ENCODE results near the gene HMCN2. TPM values are rescaled to one million over a fixed set of nuclear protein-coding genes. Genes with fewer than 3 reads are reported as not detected.

The HMCN2 gene
- total and polyA plus RNA-seq, 2 donors (not counting 1 experiment from before 2014, with no cell fraction given), result 0.01 TPM; not detected in 1

GRCh38 chr9:130459941-130460669 lies 194.5 kb downstream of the HMCN2 start:
- Histone ChIP-seq H3K4me2 (replicated peaks; ENCODE audit: low read depth, low read length, poor library complexity, severe bottlenecking) (no peak overlapping the region), H3K9ac (ENCODE audit: low read length) (no peak overlapping the region), H3K27me3 (replicated peaks in 1 of 4; ENCODE audit: control extremely low read depth in 1 of 4, control insufficient read depth in 3 of 4, insufficient read depth in 4 of 4, low read length in 3 of 4) (peaks cover 0 to 17% (median 5%) of the 10 kb centered on the region in 4 experiments), H3K9me3 (ENCODE audit: control extremely low read depth in 1 of 3, control insufficient read depth in 2 of 3, insufficient read depth in 1 of 3, low read length in 2 of 3) (peaks cover 0 to 4% (median 0%) of the 10 kb centered on the region in 3 donors), H3K36me3 (replicated peaks in 1 of 2; ENCODE audit: control extremely low read depth in 1 of 2, control insufficient read depth in 1 of 2, extremely low read depth in 1 of 2, insufficient read depth in 2 of 2, low read length in 1 of 2) (no peaks in the 10 kb centered on the region), H3K79me2 (ENCODE audit: control insufficient read depth, insufficient read depth, low read length) (no peaks in the 10 kb centered on the region), H3K4me1 (ENCODE audit: control insufficient read depth in 2 of 2, insufficient read depth in 2 of 2, low read length in 2 of 2) (peaks cover 0 to 3% of the 10 kb centered on the region in 2 donors), H4K20me1 (ENCODE audit: control insufficient read depth, insufficient read depth, low read length, poor library complexity, severe bottlenecking) (no peaks in the 10 kb centered on the region), H2AFZ (ENCODE audit: insufficient read depth, low read depth, low read length, poor library complexity, severe bottlenecking) (no peak overlapping the region), H3K27ac (ENCODE audit: low read length in 2 of 2) (no peak overlapping the region), H3K4me3 (ENCODE audit: control extremely low read depth in 1 of 5, extremely low read depth in 1 of 5, insufficient read depth in 1 of 5, low read depth in 2 of 5, low read length in 4 of 5) (no peak overlapping the region)
- TF ChIP-seq EZH2 (IDR thresholded peaks at IDR 0.05; ENCODE audit: borderline replicate concordance, insufficient read depth, low read depth, low read length, poor library complexity, severe bottlenecking), result no peak
- no peak for ATAC-seq (ENCODE audit: low read depth)
- POLR2A ChIA-PET, result no interaction called here
- WGBS (ENCODE audit: insufficient coverage), result 83% methylated on average over 11 of the region's 11 CpGs
- Mint-ChIP-seq H3K27ac (no peak overlapping the region), H3K27me3 (peaks cover 15% of the 10 kb centered on the region), H3K4me3 (no peak overlapping the region), H3K4me1 (no peaks in the 10 kb centered on the region), H3K9me3 (ENCODE audit: insufficient read depth) (no peaks in the 10 kb centered on the region)
- CTCF ChIA-PET, result interaction anchor here (0.5 to 2.8 kb wide), 7 partner anchors 13 to 586 kb away, joined by 3 to 43 read pairs (median 4); no protein-coding TSS in a partner anchor
- no peak for DNase-seq
- intact Hi-C loops (cut with micrococcal nuclease), result no loop called here

GRCh38 chr9:130461218-130461630 lies 195.7 kb downstream of the HMCN2 start:
- no peak overlapping the region for H3K4me2 ChIP-seq (replicated peaks; ENCODE audit: low read depth, low read length, poor library complexity, severe bottlenecking)
- intact Hi-C loops (cut with micrococcal nuclease), result no loop called here
- TF ChIP-seq EZH2 (IDR thresholded peaks at IDR 0.05; ENCODE audit: borderline replicate concordance, insufficient read depth, low read depth, low read length, poor library complexity, severe bottlenecking), result no peak
- TF ChIP-seq CTCF (IDR thresholded peaks at IDR 0.05), result peak; percentile 91
- no peak overlapping the region for H3K27ac ChIP-seq (ENCODE audit: low read length in 2 of 2)
- Mint-ChIP-seq H3K27me3 (peaks cover 15% of the 10 kb centered on the region), H3K4me3 (no peak overlapping the region), H3K4me1 (no peaks in the 10 kb centered on the region), H3K27ac (no peak overlapping the region), H3K9me3 (ENCODE audit: insufficient read depth) (no peaks in the 10 kb centered on the region)
- peaks cover 0 to 3% of the 10 kb centered on the region in 2 donors for H3K4me1 ChIP-seq (ENCODE audit: control insufficient read depth in 2 of 2, insufficient read depth in 2 of 2, low read length in 2 of 2)
- H4K20me1 ChIP-seq (ENCODE audit: control insufficient read depth, insufficient read depth, low read length, poor library complexity, severe bottlenecking), result no peaks in the 10 kb centered on the region
- peak; percentile 75 for DNase-seq
- peaks cover 0 to 4% (median 0%) of the 10 kb centered on the region in 3 donors for H3K9me3 ChIP-seq (ENCODE audit: control extremely low read depth in 1 of 3, control insufficient read depth in 2 of 3, insufficient read depth in 1 of 3, low read length in 2 of 3)
- ATAC-seq (ENCODE audit: low read depth), result peak; percentile 75
- 12% methylated on average over 18 of the region's 22 CpGs for WGBS (ENCODE audit: insufficient coverage)
- no peaks in the 10 kb centered on the region for H3K79me2 ChIP-seq (ENCODE audit: control insufficient read depth, insufficient read depth, low read length)
- H3K9ac ChIP-seq (ENCODE audit: low read length), result no peak overlapping the region
- H3K27me3 ChIP-seq (replicated peaks in 1 of 4; ENCODE audit: control extremely low read depth in 1 of 4, control insufficient read depth in 3 of 4, insufficient read depth in 4 of 4, low read length in 3 of 4), result peaks cover 0 to 19% (median 5%) of the 10 kb centered on the region in 4 experiments
- no peak overlapping the region for H3K4me3 ChIP-seq (ENCODE audit: control extremely low read depth in 1 of 5, extremely low read depth in 1 of 5, insufficient read depth in 1 of 5, low read depth in 2 of 5, low read length in 4 of 5)
- POLR2A ChIA-PET, result no interaction called here
- no peaks in the 10 kb centered on the region for H3K36me3 ChIP-seq (replicated peaks in 1 of 2; ENCODE audit: control extremely low read depth in 1 of 2, control insufficient read depth in 1 of 2, extremely low read depth in 1 of 2, insufficient read depth in 2 of 2, low read length in 1 of 2)
- no peak overlapping the region for H2AFZ ChIP-seq (ENCODE audit: insufficient read depth, low read depth, low read length, poor library complexity, severe bottlenecking)
- CTCF ChIA-PET, result interaction anchor here (0.6 to 2.8 kb wide), 6 partner anchors 14 to 585 kb away, joined by 3 to 43 read pairs (median 4); no protein-coding TSS in a partner anchor
